ENCODE data around the gene PLEKHA7. TPM values are rescaled to one million over a fixed set of nuclear protein-coding genes. Genes with fewer than 3 reads are reported as not detected.

PLEKHA7 gene
- total RNA-seq, 1 experiment from 2014 or later = 7.2 TPM

DNA sequence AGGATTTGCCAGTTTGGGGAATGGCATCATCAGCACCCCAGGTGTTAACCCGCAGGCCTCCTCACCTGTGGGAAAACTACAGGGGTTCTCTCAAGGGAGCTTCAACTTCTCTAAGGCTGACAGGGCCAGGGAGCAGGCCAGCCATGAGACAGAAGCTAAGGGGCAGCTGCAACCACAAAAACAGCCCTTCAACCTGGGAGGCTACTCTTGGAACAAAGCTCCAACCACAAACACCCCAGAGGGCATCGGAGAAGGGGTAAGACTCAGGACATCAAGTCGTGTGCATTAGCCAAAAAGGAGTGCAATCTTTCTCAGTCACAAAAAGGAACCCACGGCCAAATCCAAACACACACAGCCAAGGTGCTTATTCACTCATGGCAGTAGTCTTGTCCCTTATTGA, 103.0 kb downstream of the PLEKHA7 start:
- ChIA-PET RAD21 (ENCODE audit: low non-redundant PET in 1 of 2, low total read pairs in 2 of 2, uncharacterized antibody in 2 of 2, unreplicated experiment in 2 of 2) (no interaction called here), CTCF (no interaction called here), POLR2A (no interaction called here)
- H3K4me3 ChIP-seq (replicated peaks in 1 of 2; ENCODE audit: low read depth in 1 of 2, low read length in 2 of 2) = no peak overlapping the region
- DNase-seq (ENCODE audit: low read depth, low spot score) (no peak), ATAC-seq (no peak)
- no peak for TF ChIP-seq ZFX (IDR thresholded peaks at IDR 0.05)
- TF ChIP-seq, protein P1, sequence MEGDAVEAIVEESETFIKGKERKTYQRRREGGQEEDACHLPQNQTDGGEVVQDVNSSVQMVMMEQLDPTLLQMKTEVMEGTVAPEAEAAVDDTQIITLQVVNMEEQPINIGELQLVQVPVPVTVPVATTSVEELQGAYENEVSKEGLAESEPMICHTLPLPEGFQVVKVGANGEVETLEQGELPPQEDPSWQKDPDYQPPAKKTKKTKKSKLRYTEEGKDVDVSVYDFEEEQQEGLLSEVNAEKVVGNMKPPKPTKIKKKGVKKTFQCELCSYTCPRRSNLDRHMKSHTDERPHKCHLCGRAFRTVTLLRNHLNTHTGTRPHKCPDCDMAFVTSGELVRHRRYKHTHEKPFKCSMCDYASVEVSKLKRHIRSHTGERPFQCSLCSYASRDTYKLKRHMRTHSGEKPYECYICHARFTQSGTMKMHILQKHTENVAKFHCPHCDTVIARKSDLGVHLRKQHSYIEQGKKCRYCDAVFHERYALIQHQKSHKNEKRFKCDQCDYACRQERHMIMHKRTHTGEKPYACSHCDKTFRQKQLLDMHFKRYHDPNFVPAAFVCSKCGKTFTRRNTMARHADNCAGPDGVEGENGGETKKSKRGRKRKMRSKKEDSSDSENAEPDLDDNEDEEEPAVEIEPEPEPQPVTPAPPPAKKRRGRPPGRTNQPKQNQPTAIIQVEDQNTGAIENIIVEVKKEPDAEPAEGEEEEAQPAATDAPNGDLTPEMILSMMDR (IDR thresholded peaks at IDR 0.05 in 2 of 3, conservative IDR thresholded peaks at IDR 0.05 in 1 of 3; ENCODE audit: borderline replicate concordance in 1 of 3, insufficient read depth in 1 of 3, low read depth in 2 of 3, low read length in 2 of 3) = no peak
- no peak for TF ChIP-seq ZNF274 (IDR thresholded peaks at IDR 0.05; ENCODE audit: low read depth, low read length)
- no peak for TF ChIP-seq EZH2phosphoT487 (IDR thresholded peaks at IDR 0.05; ENCODE audit: borderline replicate concordance)
- TF ChIP-seq POLR2A (IDR thresholded peaks at IDR 0.05; ENCODE audit: borderline replicate concordance, extremely low read depth, insufficient read depth, insufficient read length) = no peak
- no peak for TF ChIP-seq TCF7L2 (IDR thresholded peaks at IDR 0.05; ENCODE audit: borderline replicate concordance, extremely low read depth, insufficient read depth, insufficient read length)
- TF ChIP-seq EGR1 (IDR thresholded peaks at IDR 0.05; ENCODE audit: low read depth) = no peak
- TF ChIP-seq ELF1 (IDR thresholded peaks at IDR 0.05; ENCODE audit: borderline replicate concordance, low read depth) = no peak
- TF ChIP-seq YY1 (IDR thresholded peaks at IDR 0.05; ENCODE audit: extremely low read depth, insufficient replicate concordance, low read depth, low read length) = no peak
- no peak for TF ChIP-seq SRF (IDR thresholded peaks at IDR 0.05; ENCODE audit: low read depth)
- no peak for TF ChIP-seq EZH2 (IDR thresholded peaks at IDR 0.05)
- TF ChIP-seq CEBPB (IDR thresholded peaks at IDR 0.05; ENCODE audit: low read depth) = no peak
- TF ChIP-seq SP1 (IDR thresholded peaks at IDR 0.05; ENCODE audit: low read depth) = no peak
- TF ChIP-seq, protein P2, sequence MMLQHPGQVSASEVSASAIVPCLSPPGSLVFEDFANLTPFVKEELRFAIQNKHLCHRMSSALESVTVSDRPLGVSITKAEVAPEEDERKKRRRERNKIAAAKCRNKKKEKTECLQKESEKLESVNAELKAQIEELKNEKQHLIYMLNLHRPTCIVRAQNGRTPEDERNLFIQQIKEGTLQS (IDR thresholded peaks at IDR 0.05) = no peak
- TF ChIP-seq SIN3A (IDR thresholded peaks at IDR 0.05; ENCODE audit: low read depth) = no peak
- TF ChIP-seq, protein P3, sequence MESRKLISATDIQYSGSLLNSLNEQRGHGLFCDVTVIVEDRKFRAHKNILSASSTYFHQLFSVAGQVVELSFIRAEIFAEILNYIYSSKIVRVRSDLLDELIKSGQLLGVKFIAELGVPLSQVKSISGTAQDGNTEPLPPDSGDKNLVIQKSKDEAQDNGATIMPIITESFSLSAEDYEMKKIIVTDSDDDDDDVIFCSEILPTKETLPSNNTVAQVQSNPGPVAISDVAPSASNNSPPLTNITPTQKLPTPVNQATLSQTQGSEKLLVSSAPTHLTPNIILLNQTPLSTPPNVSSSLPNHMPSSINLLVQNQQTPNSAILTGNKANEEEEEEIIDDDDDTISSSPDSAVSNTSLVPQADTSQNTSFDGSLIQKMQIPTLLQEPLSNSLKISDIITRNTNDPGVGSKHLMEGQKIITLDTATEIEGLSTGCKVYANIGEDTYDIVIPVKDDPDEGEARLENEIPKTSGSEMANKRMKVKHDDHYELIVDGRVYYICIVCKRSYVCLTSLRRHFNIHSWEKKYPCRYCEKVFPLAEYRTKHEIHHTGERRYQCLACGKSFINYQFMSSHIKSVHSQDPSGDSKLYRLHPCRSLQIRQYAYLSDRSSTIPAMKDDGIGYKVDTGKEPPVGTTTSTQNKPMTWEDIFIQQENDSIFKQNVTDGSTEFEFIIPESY (IDR thresholded peaks at IDR 0.05; ENCODE audit: extremely low read depth, insufficient replicate concordance, low read length) = no peak
- H3K4me1 ChIP-seq (ENCODE audit: control insufficient read depth in 1 of 2, insufficient read depth in 2 of 2, low read length in 2 of 2) = peaks cover 8 to 16% of the 10 kb centered on the region in 2 experiments; a peak in 3 of 4 replicates
- no peaks in the 10 kb centered on the region for H3K36me3 ChIP-seq (ENCODE audit: control insufficient read depth in 1 of 2, insufficient read depth in 2 of 2, low read length in 2 of 2)
- no peak overlapping the region for H3K9ac ChIP-seq (ENCODE audit: low read length)
- H3K9me2 ChIP-seq (ENCODE audit: insufficient read depth) = no peaks in the 10 kb centered on the region
- H3K79me2 ChIP-seq (ENCODE audit: insufficient read depth, low read length) = no peaks in the 10 kb centered on the region
- no peaks in the 10 kb centered on the region for H3K27me3 ChIP-seq (ENCODE audit: insufficient read depth, low read length)
- intact Hi-C loops (cut with micrococcal nuclease) = no loop called here
- no peak overlapping the region for H3K4me2 ChIP-seq (ENCODE audit: low read length)
- no TSS peak for BruUV-seq (replicated peaks)
- H4K20me1 ChIP-seq (ENCODE audit: insufficient read depth) = no peaks in the 10 kb centered on the region
- H3K27ac ChIP-seq (ENCODE audit: low read depth, low read length) = no peak overlapping the region
- no peaks in the 10 kb centered on the region for H3K9me3 ChIP-seq (ENCODE audit: control insufficient read depth in 1 of 2, insufficient read depth in 1 of 2, low read depth in 1 of 2, low read length in 2 of 2)
- no peak overlapping the region for H2AFZ ChIP-seq (ENCODE audit: low read depth, low read length, poor library complexity, severe bottlenecking)
